Right cardiac atrium (tissue), 5 donors: ENCODE data around the gene ARSH. TPM values are rescaled to one million over a fixed set of nuclear protein-coding genes. Genes with fewer than 3 reads are reported as not detected.
"Not testable (repeated sequence)": the region's sequence is repeated elsewhere in the genome, so short reads cannot be mapped to it uniquely, and the experiment has no call there.

Experiments used
- ATAC-seq, 2 donors: fragments of 200-7000 bp; cut with Tn5 transposase; one replicate each; pipeline versions ENCODE4 v1.8.0 to v1.9.1; 2020; ENCODE audit warnings: moderate library complexity in 2 of 2, mild to moderate bottlenecking in 1 of 2
- DNase-seq, 3 donors: peaks; one replicate each; pipeline ENCODE4 v3.0.0-alpha.2; 2020
- H3K27ac ChIP-seq: one replicate; pipeline ENCODE4 v1.5.1; 2013; ENCODE audit warnings: mild to moderate bottlenecking, low read length, control low read depth, moderate library complexity
- H3K27me3 ChIP-seq: one replicate; pipeline ENCODE4 v1.6.1; 2013; ENCODE audit not compliant: control insufficient read depth, insufficient read depth
- H3K4me1 ChIP-seq: one replicate; pipeline ENCODE4 v1.6.1; 2013; ENCODE audit warnings: low read length; ENCODE audit not compliant: control insufficient read depth, insufficient read depth
- H3K4me3 ChIP-seq: one replicate; pipeline ENCODE4 v1.5.1; 2013; ENCODE audit warnings: low read length, control low read depth
- H3K9me3 ChIP-seq: one replicate; pipeline ENCODE4 v1.6.1; 2013; ENCODE audit warnings: low read length; ENCODE audit not compliant: control insufficient read depth
- WGBS: extraction: QIAGEN DNeasy Blood & Tissue Kit; methylation state at CpG from one replicate; pipeline ENCODE4 v1.1.7; 2013; 5-methylcytosine and 5-hydroxymethylcytosine counted together
- intact Hi-C, 4 donors: fragments of 100-400 bp; cut with DNase I; formaldehyde crosslinking; loops; one replicate each; pipeline versions ENCODE4 v1.11.0 to v1.14.0; 2022 to 2023
- polyA plus RNA-seq: library from polyadenylated mRNA; stranded (reverse); fragments of 200-250 nt; gene quantifications from one replicate; pipeline ENCODE4 v1.2.3, GENCODE V29; 2013
- total RNA-seq, 4 donors: library from RNA; stranded (reverse); fragmentation: NEBNext Ultra II Directional; extraction: Animal tissue kit (Norgen Biotek cat#: 25700); gene quantifications; one replicate each; pipeline ENCODE4 v1.2.1, GENCODE V29; 2021
- donor health status: healthy with polysubstance abuse.
- donor health status: DM: no; HTN: yes; CAD: no.
- donor health status: DM: no; HTN: no; CAD: no.
- donor health status: DM: no; HTN: yes; CAD: no; lungs with severe emphysema.
- donor health status: DM: yes; HTN: yes; CAD: no.

The ARSH gene
- total and polyA plus RNA-seq, 5 donors, result not detected

DNA sequence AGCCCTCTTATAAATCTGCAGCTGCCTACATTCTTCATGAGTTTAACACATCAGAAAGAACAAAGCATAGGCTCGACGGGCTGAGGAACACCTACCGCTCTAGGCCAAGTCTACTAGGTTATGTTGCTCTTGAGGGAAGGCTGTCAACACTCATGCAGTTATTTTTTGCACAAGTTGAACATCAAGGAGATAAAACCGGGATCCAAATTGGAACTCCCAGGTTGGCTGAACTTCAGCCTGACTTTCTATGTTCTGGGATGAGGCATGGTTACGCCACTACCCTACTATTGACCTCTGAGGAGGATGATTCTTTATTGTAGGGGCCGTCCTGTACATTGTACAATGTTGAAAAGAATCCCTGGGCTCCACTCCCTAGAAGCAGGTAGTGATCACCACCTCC, 37.3 kb upstream of the ARSH start:
- ATAC-seq, result no peak
- intact Hi-C loops, result no loop called here

GRCh38 chrX:2972391-2972790, 34.0 kb upstream of the ARSH start:
- no peaks in the 10 kb centered on the region for H3K27me3 ChIP-seq
- ATAC-seq (no peak), DNase-seq (no peak)
- no peak overlapping the region for H3K4me3 ChIP-seq
- no peaks in the 10 kb centered on the region for H3K4me1 ChIP-seq
- WGBS, result 86% methylated on average over 6 of the region's 6 CpGs
- no peak overlapping the region for H3K27ac ChIP-seq
- no peaks in the 10 kb centered on the region for H3K9me3 ChIP-seq
- intact Hi-C loops, result no loop called here

More for the DNA sequence above, 37.3 kb upstream of the ARSH start:
- Histone ChIP-seq H3K9me3 (no peaks in the 10 kb centered on the region), H3K4me3 (no peak overlapping the region), H3K27me3 (no peaks in the 10 kb centered on the region), H3K4me1 (no peaks in the 10 kb centered on the region), H3K27ac (no peak overlapping the region)
- 57% methylated on average over 6 of the region's 6 CpGs for WGBS
- DNase-seq, result no peak

GRCh38 chrX:2974961-2975360, 31.4 kb upstream of the ARSH start:
- intact Hi-C loops, result no loop called here
- ATAC-seq (no peak), DNase-seq (no peak)
- no peaks in the 10 kb centered on the region for H3K27me3 ChIP-seq
- no peak overlapping the region for H3K27ac ChIP-seq
- WGBS, result 89% methylated on average over 1 of the region's 1 CpG
- no peak overlapping the region for H3K4me3 ChIP-seq
- H3K4me1 ChIP-seq, result no peaks in the 10 kb centered on the region
- H3K9me3 ChIP-seq, result no peaks in the 10 kb centered on the region

DNA sequence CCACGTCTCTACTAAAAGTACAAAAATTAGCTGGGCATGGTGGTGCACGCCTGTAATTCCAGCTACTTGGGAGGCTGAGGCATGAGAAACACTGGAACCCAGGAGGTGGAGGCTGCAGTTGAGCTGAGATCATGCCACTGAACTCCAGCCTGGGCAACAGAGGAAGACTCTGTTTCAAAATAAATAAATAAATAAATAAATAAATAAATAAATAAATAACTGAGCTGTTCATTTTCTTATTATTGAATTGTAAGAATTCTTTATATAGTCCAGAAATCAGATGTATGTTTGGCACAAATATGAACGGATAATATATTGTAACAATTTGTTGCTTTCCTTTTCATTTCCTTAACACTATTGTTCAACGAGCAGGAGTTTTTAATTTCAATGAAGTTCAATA, 27.7 kb upstream of the ARSH start:
- H3K4me1 ChIP-seq, H3K9me3 ChIP-seq, intact Hi-C loops, ATAC-seq, DNase-seq, H3K27me3 ChIP-seq, H3K4me3 ChIP-seq, H3K27ac ChIP-seq: not testable (repeated sequence)
- 91% methylated on average over 4 of the region's 4 CpGs for WGBS

DNA sequence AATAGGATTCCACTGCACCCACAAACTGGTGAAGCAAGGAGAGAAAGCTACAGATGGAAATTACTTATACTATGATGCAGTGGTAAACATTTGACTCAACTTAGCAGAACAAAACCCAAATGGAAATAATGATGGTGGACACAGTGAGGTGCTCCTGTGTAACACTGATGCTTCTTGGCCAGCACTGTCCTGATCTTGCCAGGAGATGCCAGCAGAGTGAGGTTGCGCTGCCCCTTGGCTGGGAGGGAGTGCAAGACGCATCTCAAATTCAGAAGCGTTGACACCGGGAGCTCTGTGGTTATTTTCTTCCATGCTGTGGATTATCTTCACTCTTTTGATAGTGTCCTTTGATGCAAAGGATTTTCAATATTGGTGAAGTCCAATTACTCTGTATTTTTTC, 22.0 kb upstream of the ARSH start:
- Histone ChIP-seq H3K4me1 (no peaks in the 10 kb centered on the region), H3K9me3 (no peaks in the 10 kb centered on the region), H3K4me3 (no peak overlapping the region), H3K27ac (no peak overlapping the region), H3K27me3 (no peaks in the 10 kb centered on the region)
- WGBS, result 79% methylated on average over 4 of the region's 4 CpGs
- no peak for ATAC-seq
- intact Hi-C loops, result no loop called here
- DNase-seq, result no peak

DNA sequence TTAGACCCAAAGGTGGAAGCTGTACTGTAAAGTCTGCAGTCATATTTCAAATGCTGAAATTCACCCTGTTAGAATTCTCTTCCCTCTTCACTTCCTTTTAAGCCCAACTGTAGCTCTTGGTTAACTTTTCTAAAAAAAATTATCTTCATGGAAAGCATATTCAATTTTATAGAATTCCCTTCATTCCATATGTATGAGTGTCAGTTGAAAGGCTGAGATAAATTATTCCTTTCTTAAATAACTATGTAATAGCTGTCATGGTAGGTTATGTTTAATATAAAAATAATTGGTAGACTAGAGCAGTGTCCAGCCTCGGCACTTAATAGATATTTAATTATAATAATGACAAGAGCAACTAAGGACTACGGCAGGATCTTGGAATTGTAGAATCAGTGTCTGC, 16.8 kb upstream of the ARSH start:
- H3K4me3 ChIP-seq, result no peak overlapping the region
- ATAC-seq, result no peak

DNA sequence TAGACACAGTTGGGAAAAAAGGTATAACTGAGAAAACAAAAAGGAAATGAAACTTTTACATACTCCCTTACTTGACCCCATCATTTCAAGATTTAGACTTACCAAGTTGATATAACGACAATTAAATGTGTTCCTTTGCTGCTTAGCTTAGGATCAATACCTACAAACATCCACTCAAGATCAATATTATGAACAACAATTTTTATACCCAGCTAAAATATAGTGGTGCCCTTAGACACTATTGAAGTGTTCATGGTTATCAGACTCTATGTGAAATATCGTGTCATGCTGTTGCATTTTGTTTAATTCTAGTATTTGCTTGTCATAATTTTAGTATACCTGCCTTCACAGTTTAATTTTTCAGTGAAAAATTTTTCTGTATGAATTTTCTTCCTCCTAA, 4.2 kb downstream of the ARSH start:
- ATAC-seq, result no peak

More for the DNA sequence above, 16.8 kb upstream of the ARSH start:
- Histone ChIP-seq H3K27ac (no peak overlapping the region), H3K9me3 (no peaks in the 10 kb centered on the region), H3K27me3 (no peaks in the 10 kb centered on the region), H3K4me1 (no peaks in the 10 kb centered on the region)
- WGBS, result 63% methylated on average over 2 of the region's 2 CpGs
- no peak for DNase-seq
- intact Hi-C loops, result no loop called here

GRCh38 chrX:3017492-3017891, 11.1 kb downstream of the ARSH start:
- ATAC-seq, result no peak
- Histone ChIP-seq H3K9me3 (no peaks in the 10 kb centered on the region), H3K27me3 (no peaks in the 10 kb centered on the region), H3K4me3 (no peak overlapping the region), H3K27ac (no peak overlapping the region), H3K4me1 (no peaks in the 10 kb centered on the region)
- DNase-seq, result no peak
- intact Hi-C loops, result no loop called here

More for the DNA sequence above, 4.2 kb downstream of the ARSH start:
- H3K27me3 ChIP-seq, result no peaks in the 10 kb centered on the region
- no peaks in the 10 kb centered on the region for H3K9me3 ChIP-seq
- no peak for DNase-seq
- H3K4me3 ChIP-seq, result no peak overlapping the region
- 72% methylated on average over 2 of the region's 2 CpGs for WGBS
- no peaks in the 10 kb centered on the region for H3K4me1 ChIP-seq
- no peak overlapping the region for H3K27ac ChIP-seq
- intact Hi-C loops, result no loop called here

GRCh38 chrX:3024176-3024575, 17.8 kb downstream of the ARSH start:
- no peak for DNase-seq
- Histone ChIP-seq H3K9me3 (no peaks in the 10 kb centered on the region), H3K4me3 (no peak overlapping the region), H3K27ac (no peak overlapping the region), H3K27me3 (no peaks in the 10 kb centered on the region), H3K4me1 (no peaks in the 10 kb centered on the region)
- WGBS, result 69% methylated on average over 8 of the region's 8 CpGs
- intact Hi-C loops, result no loop called here
- no peak for ATAC-seq

- DNase-seq, result no peak
- H3K4me1 ChIP-seq, result no peaks in the 10 kb centered on the region
Observed at GRCh38 chrX:3026074-3026815, 19.9 kb downstream of the ARSH start.

DNA sequence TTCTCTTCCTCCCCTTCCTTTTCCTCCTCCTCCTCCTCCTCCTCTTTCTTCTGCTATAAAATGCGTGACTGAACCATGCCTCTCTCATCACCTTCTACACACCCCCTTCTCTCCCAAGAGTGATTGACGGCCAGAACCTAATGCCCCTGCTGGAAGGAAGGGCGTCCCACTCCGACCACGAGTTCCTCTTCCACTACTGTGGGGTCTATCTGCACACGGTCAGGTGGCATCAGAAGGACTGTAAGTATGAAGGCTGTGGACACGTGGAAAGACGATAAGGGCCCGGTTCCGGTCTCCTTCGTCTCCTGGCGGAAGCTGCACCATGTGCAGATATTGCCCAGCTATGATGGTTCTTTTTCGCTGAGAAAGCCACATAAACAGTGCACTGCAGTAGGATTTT, 22.8 kb downstream of the ARSH start:
- H3K27me3 ChIP-seq, result no peaks in the 10 kb centered on the region
- no peaks in the 10 kb centered on the region for H3K9me3 ChIP-seq
- no peaks in the 10 kb centered on the region for H3K4me1 ChIP-seq
- ATAC-seq (no peak), DNase-seq (no peak)
- no peak overlapping the region for H3K4me3 ChIP-seq
- intact Hi-C loops, result no loop called here
- no peak overlapping the region for H3K27ac ChIP-seq
- 67% methylated on average over 13 of the region's 13 CpGs for WGBS

More at GRCh38 chrX:3026074-3026815, 19.9 kb downstream of the ARSH start:
- no peak overlapping the region for H3K27ac ChIP-seq
- 71% methylated on average over 10 of the region's 10 CpGs for WGBS
- intact Hi-C loops, result no loop called here
- no peak overlapping the region for H3K4me3 ChIP-seq
- H3K9me3 ChIP-seq, result no peaks in the 10 kb centered on the region
- no peaks in the 10 kb centered on the region for H3K27me3 ChIP-seq
- ATAC-seq, result no peak

DNA sequence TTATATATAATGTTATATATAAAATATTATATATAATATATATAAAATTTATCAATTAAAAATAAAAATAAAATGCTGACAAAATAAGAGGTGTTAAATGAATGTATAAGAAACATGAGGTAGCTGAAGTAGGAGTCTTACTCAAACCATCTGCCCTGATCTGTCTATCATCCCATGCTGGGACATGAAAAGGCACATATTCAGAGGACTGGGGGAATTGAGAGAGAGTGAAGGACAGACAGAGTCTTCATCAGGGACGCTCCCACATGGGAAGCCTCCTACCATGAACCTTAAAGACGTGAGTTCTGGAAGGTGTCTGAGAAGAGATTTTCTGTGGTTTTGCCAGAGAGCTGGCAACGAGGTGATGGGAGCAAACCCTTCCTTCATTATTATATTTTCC, 30.9 kb downstream of the ARSH start:
- Histone ChIP-seq H3K4me3 (no peak overlapping the region), H3K27me3 (no peaks in the 10 kb centered on the region), H3K27ac (no peak overlapping the region), H3K9me3 (no peaks in the 10 kb centered on the region), H3K4me1 (no peaks in the 10 kb centered on the region)
- intact Hi-C loops, result no loop called here
- ATAC-seq, result no peak
- DNase-seq, result no peak
- WGBS, result 83% methylated on average over 3 of the region's 3 CpGs
